ENCODE data around the gene SHROOM2.

SHROOM2 gene

GRCh38 chrX:9895225-9895912 lies 109.1 kb downstream of the SHROOM2 start:
- no peak for DNase-seq
- TF ChIP-seq GATA1 (IDR thresholded peaks at IDR 0.05; ENCODE audit: low read depth, low read length) (no peak), POLR2A (IDR thresholded peaks at IDR 0.05; ENCODE audit: low read length) (no peak)

- TF ChIP-seq GATA1 (IDR thresholded peaks at IDR 0.05; ENCODE audit: low read depth, low read length) (no peak), POLR2A (IDR thresholded peaks at IDR 0.05; ENCODE audit: low read length) (no peak)
- DNase-seq, result no peak
Measured at GRCh38 chrX:9897761-9898161, 111.5 kb downstream of the SHROOM2 start.

GRCh38 chrX:9899640-9900111 lies 113.4 kb downstream of the SHROOM2 start:
- no peak for DNase-seq
- TF ChIP-seq POLR2A (IDR thresholded peaks at IDR 0.05; ENCODE audit: low read length) (no peak), GATA1 (IDR thresholded peaks at IDR 0.05; ENCODE audit: low read depth, low read length) (no peak)

- TF ChIP-seq GATA1 (IDR thresholded peaks at IDR 0.05; ENCODE audit: low read depth, low read length) (no peak), POLR2A (IDR thresholded peaks at IDR 0.05; ENCODE audit: low read length) (no peak)
- DNase-seq, result no peak
Measured at GRCh38 chrX:9902656-9903055, 116.4 kb downstream of the SHROOM2 start.

- no peak for DNase-seq
- TF ChIP-seq GATA1 (IDR thresholded peaks at IDR 0.05; ENCODE audit: low read depth, low read length) (no peak), POLR2A (IDR thresholded peaks at IDR 0.05; ENCODE audit: low read length) (no peak)
Measured at GRCh38 chrX:9903146-9903545, 116.9 kb downstream of the SHROOM2 start.

- DNase-seq, result no peak
- TF ChIP-seq POLR2A (IDR thresholded peaks at IDR 0.05; ENCODE audit: low read length) (no peak), GATA1 (IDR thresholded peaks at IDR 0.05; ENCODE audit: low read depth, low read length) (no peak)
Measured at GRCh38 chrX:9905288-9905687, 119.1 kb downstream of the SHROOM2 start.

- no peak for DNase-seq
- no peak for TF ChIP-seq POLR2A (IDR thresholded peaks at IDR 0.05; ENCODE audit: low read length)
- no peak for TF ChIP-seq GATA1 (IDR thresholded peaks at IDR 0.05; ENCODE audit: low read depth, low read length)
Measured at GRCh38 chrX:9905721-9906120, 119.5 kb downstream of the SHROOM2 start.

GRCh38 chrX:9906919-9907318 lies 120.7 kb downstream of the SHROOM2 start:
- no peak for DNase-seq
- TF ChIP-seq POLR2A (IDR thresholded peaks at IDR 0.05; ENCODE audit: low read length) (no peak), GATA1 (IDR thresholded peaks at IDR 0.05; ENCODE audit: low read depth, low read length) (no peak)

- TF ChIP-seq GATA1 (IDR thresholded peaks at IDR 0.05; ENCODE audit: low read depth, low read length) (no peak), POLR2A (IDR thresholded peaks at IDR 0.05; ENCODE audit: low read length) (no peak)
- no peak for DNase-seq
Measured at GRCh38 chrX:9907645-9908387, 121.6 kb downstream of the SHROOM2 start.

GRCh38 chrX:9909254-9909653 lies 123.0 kb downstream of the SHROOM2 start:
- no peak for DNase-seq
- TF ChIP-seq POLR2A (IDR thresholded peaks at IDR 0.05; ENCODE audit: low read length) (no peak), GATA1 (IDR thresholded peaks at IDR 0.05; ENCODE audit: low read depth, low read length) (no peak)

GRCh38 chrX:9911487-9911886 lies 125.3 kb downstream of the SHROOM2 start:
- TF ChIP-seq POLR2A (IDR thresholded peaks at IDR 0.05; ENCODE audit: low read length) (no peak), GATA1 (IDR thresholded peaks at IDR 0.05; ENCODE audit: low read depth, low read length) (no peak)
- DNase-seq, result no peak

GRCh38 chrX:9912351-9913145 lies 126.3 kb downstream of the SHROOM2 start:
- TF ChIP-seq POLR2A (IDR thresholded peaks at IDR 0.05; ENCODE audit: low read length) (no peak), GATA1 (IDR thresholded peaks at IDR 0.05; ENCODE audit: low read depth, low read length) (no peak)

GRCh38 chrX:9913146-9913433 lies 126.9 kb downstream of the SHROOM2 start:
- TF ChIP-seq POLR2A (IDR thresholded peaks at IDR 0.05; ENCODE audit: low read length) (no peak), GATA1 (IDR thresholded peaks at IDR 0.05; ENCODE audit: low read depth, low read length) (no peak)
- no peak for DNase-seq

More at GRCh38 chrX:9912351-9913145, 126.3 kb downstream of the SHROOM2 start:
- no peak for DNase-seq

- no peak for DNase-seq
- no peak for TF ChIP-seq GATA1 (IDR thresholded peaks at IDR 0.05; ENCODE audit: low read depth, low read length)
- TF ChIP-seq POLR2A (IDR thresholded peaks at IDR 0.05; ENCODE audit: low read length), result no peak
Measured at GRCh38 chrX:9917861-9918260, 131.6 kb downstream of the SHROOM2 start.
